SK-N-SH treated with all-trans-retinoic acid at 6 μM for 48 hours (cell line): ENCODE results near the gene EPHA6.

Experiments
- ATAC-seq: fragments of 200-7000 bp; cut with Tn5 transposase; 3 replicates; pipeline ENCODE4 v1.9.1; 2020; ENCODE audit warnings: mild to moderate bottlenecking, moderate library complexity
- CSDC2 ChIP-seq: fragments of 250-450 bp; sonication (Bioruptor Pico); IDR thresholded peaks from 2 replicates; pipeline ENCODE4 v1.5.0; 2020; ENCODE audit warnings: mild to moderate bottlenecking, moderate library complexity
- CSRNP3 ChIP-seq: fragments of 250-450 bp; sonication (Bioruptor Pico); IDR thresholded peaks from 2 replicates; pipeline ENCODE4 v1.5.1; 2021; ENCODE audit warnings: mild to moderate bottlenecking, moderate library complexity
- ESRRG ChIP-seq: fragments of 250-450 bp; sonication (Bioruptor Pico); IDR thresholded peaks from 2 replicates; pipeline ENCODE4 v1.6.1; 2021; ENCODE audit warnings: mild to moderate bottlenecking
- GLIS3 ChIP-seq: fragments of 250-450 bp; sonication (Bioruptor Pico); IDR thresholded peaks from 2 replicates; pipeline ENCODE4 v1.5.0; 2020; ENCODE audit warnings: mild to moderate bottlenecking, moderate library complexity
- ISL1 ChIP-seq: fragments of 250-450 bp; sonication (Bioruptor Pico); IDR thresholded peaks from 2 replicates; pipeline ENCODE4 v2.1.2; 2022; ENCODE audit warnings: mild to moderate bottlenecking, moderate library complexity
- OSR1 ChIP-seq: fragments of 250-450 bp; sonication (Bioruptor Pico); IDR thresholded peaks from 2 replicates; pipeline ENCODE4 v1.8.0; 2022; ENCODE audit warnings: moderate library complexity, mild to moderate bottlenecking, inconsistent platforms
- PPARA ChIP-seq: fragments of 250-450 bp; sonication (Bioruptor Pico); IDR thresholded peaks from 2 replicates; pipeline ENCODE4 v1.5.0; 2020; ENCODE audit warnings: mild to moderate bottlenecking, borderline replicate concordance
- TCF4 ChIP-seq: fragments of 250-450 bp; sonication (Bioruptor Pico); IDR thresholded peaks from 2 replicates; pipeline ENCODE4 v1.8.0; 2021; ENCODE audit warnings: mild to moderate bottlenecking, moderate library complexity, borderline replicate concordance
- TOX ChIP-seq: fragments of 250-450 bp; sonication (Bioruptor Pico); IDR thresholded peaks from 2 replicates; pipeline ENCODE4 v1.8.0; 2021; ENCODE audit warnings: mild to moderate bottlenecking, moderate library complexity, borderline replicate concordance
- TSHZ2 ChIP-seq: fragments of 250-450 bp; sonication (Bioruptor Pico); IDR thresholded peaks from 2 replicates; pipeline ENCODE4 v1.5.0; 2020; ENCODE audit warnings: mild to moderate bottlenecking, moderate library complexity
- ZC3H10 ChIP-seq: fragments of 250-450 bp; sonication (Bioruptor Pico); IDR thresholded peaks from 2 replicates; pipeline ENCODE4 v1.5.1; 2021; ENCODE audit warnings: mild to moderate bottlenecking, moderate library complexity
- ZFP3 ChIP-seq: fragments of 250-450 bp; sonication (Bioruptor Pico); IDR thresholded peaks from 2 replicates; pipeline ENCODE4 v1.5.0; 2020; ENCODE audit warnings: mild to moderate bottlenecking, moderate library complexity
- ZFP30 ChIP-seq: fragments of 450-650 bp; formaldehyde crosslinking; IDR thresholded peaks from 2 replicates; pipeline ENCODE4 v1.5.0; 2022; ENCODE audit warnings: mild to moderate bottlenecking, moderate library complexity
- ZNF565 ChIP-seq: fragments of 450-650 bp; formaldehyde crosslinking; conservative IDR thresholded peaks from 2 replicates; pipeline ENCODE4 v1.5.0; 2020; ENCODE audit warnings: low read depth, mild to moderate bottlenecking, moderate library complexity
- ZNF70 ChIP-seq: fragments of 450-650 bp; formaldehyde crosslinking; IDR thresholded peaks from 2 replicates; pipeline ENCODE4 v1.5.0; 2020; ENCODE audit warnings: mild to moderate bottlenecking, moderate library complexity
- ZNF8 ChIP-seq: fragments of 450-650 bp; formaldehyde crosslinking; IDR thresholded peaks from 2 replicates; pipeline ENCODE4 v1.5.0; 2020; ENCODE audit warnings: mild to moderate bottlenecking, moderate library complexity
- TF ChIP-seq, protein P1 (sequence below): fragments of 250-450 bp; sonication (Bioruptor Pico); IDR thresholded peaks from 2 replicates; pipeline ENCODE4 v1.8.0; 2021; ENCODE audit warnings: low read depth, mild to moderate bottlenecking, moderate library complexity, borderline replicate concordance
- TF ChIP-seq, protein P2 (sequence below): fragments of 250-450 bp; sonication (Bioruptor Pico); IDR thresholded peaks from 2 replicates; pipeline ENCODE4 v1.8.0; 2020; ENCODE audit warnings: mild to moderate bottlenecking, moderate library complexity, borderline replicate concordance

EPHA6 gene

GRCh38 chr3:97059168-97059567 is 244.8 kb downstream of the EPHA6 start:
- TF ChIP-seq ESRRG (CRISPR knock-in tag) (no peak), ZFP3 (no peak), ZNF8 (no peak)
- TF ChIP-seq, protein P1, sequence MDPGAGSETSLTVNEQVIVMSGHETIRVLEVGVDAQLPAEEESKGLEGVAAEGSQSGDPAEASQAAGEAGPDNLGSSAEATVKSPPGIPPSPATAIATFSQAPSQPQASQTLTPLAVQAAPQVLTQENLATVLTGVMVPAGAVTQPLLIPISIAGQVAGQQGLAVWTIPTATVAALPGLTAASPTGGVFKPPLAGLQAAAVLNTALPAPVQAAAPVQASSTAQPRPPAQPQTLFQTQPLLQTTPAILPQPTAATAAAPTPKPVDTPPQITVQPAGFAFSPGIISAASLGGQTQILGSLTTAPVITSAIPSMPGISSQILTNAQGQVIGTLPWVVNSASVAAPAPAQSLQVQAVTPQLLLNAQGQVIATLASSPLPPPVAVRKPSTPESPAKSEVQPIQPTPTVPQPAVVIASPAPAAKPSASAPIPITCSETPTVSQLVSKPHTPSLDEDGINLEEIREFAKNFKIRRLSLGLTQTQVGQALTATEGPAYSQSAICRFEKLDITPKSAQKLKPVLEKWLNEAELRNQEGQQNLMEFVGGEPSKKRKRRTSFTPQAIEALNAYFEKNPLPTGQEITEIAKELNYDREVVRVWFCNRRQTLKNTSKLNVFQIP = no peak
- TF ChIP-seq, all 23 proteins: peak for 0
- no peak for ATAC-seq

DNA sequence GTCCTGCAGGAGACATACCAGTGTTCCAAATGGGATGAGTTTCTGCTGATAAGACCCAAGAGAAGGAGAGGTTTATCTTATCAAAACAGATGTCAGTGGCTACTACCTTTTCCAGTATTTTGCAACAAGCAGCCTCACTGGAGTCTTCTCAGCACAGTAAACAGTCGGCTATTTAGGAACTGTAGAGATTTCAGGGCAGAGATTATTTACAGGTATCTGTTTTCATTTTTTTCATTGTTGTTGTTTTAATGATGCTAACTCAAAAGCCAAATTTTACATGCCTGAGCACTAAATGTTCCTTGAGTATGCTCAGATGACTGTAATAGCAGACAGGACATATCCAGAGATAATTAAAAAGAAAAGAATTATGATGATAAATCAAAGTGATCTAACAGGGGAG is 252.1 kb downstream of the EPHA6 start:
- ATAC-seq = no peak
- TF ChIP-seq ZFP30 (CRISPR knock-in tag) (no peak), ISL1 (CRISPR knock-in tag) (no peak)
- TF ChIP-seq, protein P2, sequence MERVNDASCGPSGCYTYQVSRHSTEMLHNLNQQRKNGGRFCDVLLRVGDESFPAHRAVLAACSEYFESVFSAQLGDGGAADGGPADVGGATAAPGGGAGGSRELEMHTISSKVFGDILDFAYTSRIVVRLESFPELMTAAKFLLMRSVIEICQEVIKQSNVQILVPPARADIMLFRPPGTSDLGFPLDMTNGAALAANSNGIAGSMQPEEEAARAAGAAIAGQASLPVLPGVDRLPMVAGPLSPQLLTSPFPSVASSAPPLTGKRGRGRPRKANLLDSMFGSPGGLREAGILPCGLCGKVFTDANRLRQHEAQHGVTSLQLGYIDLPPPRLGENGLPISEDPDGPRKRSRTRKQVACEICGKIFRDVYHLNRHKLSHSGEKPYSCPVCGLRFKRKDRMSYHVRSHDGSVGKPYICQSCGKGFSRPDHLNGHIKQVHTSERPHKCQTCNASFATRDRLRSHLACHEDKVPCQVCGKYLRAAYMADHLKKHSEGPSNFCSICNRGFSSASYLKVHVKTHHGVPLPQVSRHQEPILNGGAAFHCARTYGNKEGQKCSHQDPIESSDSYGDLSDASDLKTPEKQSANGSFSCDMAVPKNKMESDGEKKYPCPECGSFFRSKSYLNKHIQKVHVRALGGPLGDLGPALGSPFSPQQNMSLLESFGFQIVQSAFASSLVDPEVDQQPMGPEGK (CRISPR knock-in tag) = no peak

DNA sequence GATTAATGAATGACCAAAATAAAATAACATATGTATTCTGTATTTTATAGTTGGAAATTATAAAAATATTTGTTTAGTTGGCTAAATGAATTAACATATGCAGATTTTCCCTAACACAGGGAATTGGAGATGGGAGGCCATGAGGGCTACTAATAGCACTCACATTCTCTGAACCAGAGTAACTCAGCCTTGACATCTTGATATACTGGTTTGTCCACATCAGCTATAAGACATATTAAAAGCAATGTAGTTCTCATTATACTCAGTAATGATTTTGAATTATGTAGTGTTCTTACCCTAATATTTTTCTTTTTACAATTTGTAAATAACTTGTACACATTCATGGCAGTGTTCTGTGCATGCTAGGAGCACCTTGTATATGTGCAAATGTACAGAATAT is 255.9 kb downstream of the EPHA6 start:
- TF ChIP-seq CSDC2 (CRISPR knock-in tag) (no peak), ZC3H10 (CRISPR knock-in tag) (no peak), ZNF565 (CRISPR knock-in tag) (no peak), ESRRG (CRISPR knock-in tag) (no peak), ZFP30 (CRISPR knock-in tag) (no peak), PPARA (CRISPR knock-in tag) (no peak), OSR1 (CRISPR knock-in tag) (no peak), ISL1 (CRISPR knock-in tag) (no peak), ZFP3 (no peak), GLIS3 (CRISPR knock-in tag) (no peak), TOX (CRISPR knock-in tag) (no peak), TSHZ2 (CRISPR knock-in tag) (no peak), ZNF70 (CRISPR knock-in tag) (no peak), TCF4 (CRISPR knock-in tag) (no peak), ZNF8 (no peak)
- TF ChIP-seq, protein P2 (CRISPR knock-in tag) = no peak
- TF ChIP-seq, protein P1 = no peak
- ATAC-seq = no peak

DNA sequence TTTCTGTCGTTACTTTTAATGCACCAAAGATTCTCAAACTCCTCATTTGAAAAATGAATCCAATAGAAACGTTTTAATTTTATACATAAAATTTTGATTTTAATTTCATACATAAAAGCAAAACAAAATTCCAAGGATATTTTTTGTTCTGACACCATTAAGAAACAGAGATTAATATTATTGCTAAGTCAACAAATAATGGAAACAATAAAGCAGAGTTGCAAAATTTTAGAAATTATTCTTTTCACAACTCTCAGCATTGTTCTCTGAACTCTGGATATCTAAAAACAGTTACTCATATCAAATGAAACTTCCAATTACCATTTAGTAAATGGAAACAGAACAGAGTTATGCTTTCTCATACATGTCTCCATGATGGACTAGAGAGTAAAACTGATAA is 260.2 kb downstream of the EPHA6 start:
- no peak for TF ChIP-seq CSRNP3 (CRISPR knock-in tag)
- no peak for TF ChIP-seq OSR1 (CRISPR knock-in tag)
- no peak for ATAC-seq
